Body of pancreas (tissue), 4 donors: ENCODE measurements around the gene RNF13. TPM values are rescaled to one million over a fixed set of nuclear protein-coding genes. Genes with fewer than 3 reads are reported as not detected.

Source experiments
- ATAC-seq: fragments of 150-250 bp; one replicate; pipeline ENCODE4 v1.9.1; 2016
- DNase-seq, 4 donors: peaks; one replicate each; pipeline ENCODE4 v3.0.0-alpha.2; 2019
- H3K27ac ChIP-seq, 4 donors: fragments of 200-600 bp; sonication (generic); 1 replicate in 3 of 4; 2 replicates in 1 of 4; pipeline versions ENCODE4 v1.5.1 to v1.6.1; 2016 to 2019; ENCODE audit warnings: mild to moderate bottlenecking in 1 of 4, mixed read lengths in 1 of 4, moderate library complexity in 1 of 4
- H3K27me3 ChIP-seq, 2 donors: fragments of 200-600 bp; sonication (generic); one replicate each; pipeline ENCODE4 v1.6.0; 2016; ENCODE audit warnings: mild to moderate bottlenecking in 1 of 2
- H3K36me3 ChIP-seq, 2 donors: fragments of 200-600 bp; sonication (generic); replicated peaks in 1 of 2; 2 replicates each; pipeline ENCODE4 v1.5.1; 2016; ENCODE audit warnings: low read depth in 2 of 2; ENCODE audit not compliant: insufficient read depth in 1 of 2
- H3K4me1 ChIP-seq: fragments of 200-600 bp; sonication (generic); one replicate; pipeline ENCODE4 v1.6.0; 2016
- H3K4me3 ChIP-seq, 2 donors: fragments of 200-600 bp; sonication (generic); 1 replicate in 1 of 2; 2 replicates in 1 of 2; pipeline ENCODE4 v1.5.1; 2016 to 2019
- H3K9me3 ChIP-seq, 3 donors: fragments of 200-600 bp; sonication (generic); 1 replicate in 2 of 3; 2 replicates in 1 of 3; pipeline ENCODE4 v1.5.1; 2016
- POLR2A ChIP-seq, 3 donors: fragments of 450-650 bp; IDR thresholded peaks; one replicate each; pipeline ENCODE4 v1.6.1; 2016; ENCODE audit warnings: antibody characterized with exemption in 3 of 3, mild to moderate bottlenecking in 2 of 3
- WGBS, 2 donors: methylation state at CpG; one replicate each; pipeline ENCODE4 v1.1.5; 2017; 5-methylcytosine and 5-hydroxymethylcytosine counted together
- intact Hi-C: fragments of 100-400 bp; cut with DNase I; formaldehyde crosslinking; loops from one replicate; pipeline ENCODE4 v1.15.1; 2023
- total RNA-seq, 2 donors: library from RNA; depleted of rRNA; stranded (reverse); fragments of >200 nt; gene quantifications; one replicate each; pipeline ENCODE4 v1.1.0, GENCODE V29; 2016
- TF ChIP-seq, protein P1 (sequence below), 7 experiments: fragments of 450-650 bp in 4 of 7; fragments of 200-600 bp in 3 of 7; sonication (generic) in 3 of 7; IDR thresholded peaks; one replicate each; pipeline ENCODE4 v1.5.1; 2016 to 2019; ENCODE audit warnings: antibody characterized with exemption in 7 of 7

Gene RNF13
- total RNA-seq, 2 donors from 2014 or later, result 26.4 to 52.4 TPM

DNA sequence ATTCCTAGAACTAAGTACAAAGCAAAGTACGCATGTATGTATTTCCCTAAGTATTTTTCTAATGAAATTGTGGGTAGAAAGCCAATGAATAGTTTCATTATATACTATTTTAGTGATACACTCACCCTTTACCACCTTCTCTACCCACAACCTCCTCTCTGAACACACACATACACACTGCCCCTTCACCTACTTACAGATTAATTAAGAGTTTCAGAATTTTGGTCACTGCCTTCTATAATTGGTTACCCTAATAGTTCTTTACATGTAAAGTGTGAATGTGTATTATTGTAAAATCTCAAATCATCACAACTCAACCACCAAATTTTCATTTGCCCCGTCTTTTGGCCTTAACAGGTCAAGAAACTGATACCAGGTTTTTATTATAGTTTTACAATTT lies 150.5 kb downstream of the RNF13 start:
- Histone ChIP-seq H3K9me3 (no peaks in the 10 kb centered on the region), H3K4me1 (peaks cover 7% of the 10 kb centered on the region), H3K36me3 (peaks cover 0 to 2% of the 10 kb centered on the region in 2 donors), H3K27me3 (no peaks in the 10 kb centered on the region), H3K4me3 (no peak overlapping the region), H3K27ac (no peak overlapping the region)
- 94 to 96% methylated on average over 2 of the region's 2 CpGs for WGBS, 2 donors
- intact Hi-C loops, result loop anchor here (10.0 kb wide), 1 partner anchor 241 kb away; no protein-coding TSS in a partner anchor
- no peak for TF ChIP-seq POLR2A (IDR thresholded peaks at IDR 0.05)
- TF ChIP-seq, protein P1, sequence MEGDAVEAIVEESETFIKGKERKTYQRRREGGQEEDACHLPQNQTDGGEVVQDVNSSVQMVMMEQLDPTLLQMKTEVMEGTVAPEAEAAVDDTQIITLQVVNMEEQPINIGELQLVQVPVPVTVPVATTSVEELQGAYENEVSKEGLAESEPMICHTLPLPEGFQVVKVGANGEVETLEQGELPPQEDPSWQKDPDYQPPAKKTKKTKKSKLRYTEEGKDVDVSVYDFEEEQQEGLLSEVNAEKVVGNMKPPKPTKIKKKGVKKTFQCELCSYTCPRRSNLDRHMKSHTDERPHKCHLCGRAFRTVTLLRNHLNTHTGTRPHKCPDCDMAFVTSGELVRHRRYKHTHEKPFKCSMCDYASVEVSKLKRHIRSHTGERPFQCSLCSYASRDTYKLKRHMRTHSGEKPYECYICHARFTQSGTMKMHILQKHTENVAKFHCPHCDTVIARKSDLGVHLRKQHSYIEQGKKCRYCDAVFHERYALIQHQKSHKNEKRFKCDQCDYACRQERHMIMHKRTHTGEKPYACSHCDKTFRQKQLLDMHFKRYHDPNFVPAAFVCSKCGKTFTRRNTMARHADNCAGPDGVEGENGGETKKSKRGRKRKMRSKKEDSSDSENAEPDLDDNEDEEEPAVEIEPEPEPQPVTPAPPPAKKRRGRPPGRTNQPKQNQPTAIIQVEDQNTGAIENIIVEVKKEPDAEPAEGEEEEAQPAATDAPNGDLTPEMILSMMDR (IDR thresholded peaks at IDR 0.05), result no peak
- ATAC-seq (no peak), DNase-seq (no peak)

DNA sequence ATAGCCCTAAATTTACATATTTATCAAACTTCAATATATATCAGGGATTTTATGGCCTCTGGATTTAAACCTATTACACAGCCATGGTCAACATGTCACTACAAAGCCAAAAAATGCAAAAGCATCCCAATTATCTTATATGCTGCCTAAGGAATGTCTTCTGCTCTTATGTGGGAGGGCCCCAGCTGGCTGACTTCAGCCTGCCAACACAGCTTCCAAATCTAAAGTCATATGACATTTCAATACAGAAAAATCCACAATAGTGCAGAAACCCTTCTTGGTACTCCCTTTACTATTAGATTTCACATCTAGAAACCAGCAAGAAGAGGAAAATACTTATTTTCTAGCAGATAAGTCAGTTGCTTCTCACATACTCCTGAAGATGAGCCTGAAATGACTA lies 151.3 kb downstream of the RNF13 start:
- no peak overlapping the region for H3K27ac ChIP-seq
- no peak for ATAC-seq
- no peak overlapping the region for H3K4me3 ChIP-seq
- TF ChIP-seq, protein P1 (IDR thresholded peaks at IDR 0.05), result no peak
- TF ChIP-seq POLR2A (IDR thresholded peaks at IDR 0.05), result no peak
- H3K36me3 ChIP-seq, result peaks cover 0 to 2% of the 10 kb centered on the region in 2 donors
- H3K27me3 ChIP-seq, result no peaks in the 10 kb centered on the region
- DNase-seq, result peak in 1 of 4 donors; percentile 8
- H3K4me1 ChIP-seq, result peaks cover 16% of the 10 kb centered on the region
- intact Hi-C loops, result loop anchor here (10.0 kb wide), 1 partner anchor 241 kb away; no protein-coding TSS in a partner anchor
- no peaks in the 10 kb centered on the region for H3K9me3 ChIP-seq

DNA sequence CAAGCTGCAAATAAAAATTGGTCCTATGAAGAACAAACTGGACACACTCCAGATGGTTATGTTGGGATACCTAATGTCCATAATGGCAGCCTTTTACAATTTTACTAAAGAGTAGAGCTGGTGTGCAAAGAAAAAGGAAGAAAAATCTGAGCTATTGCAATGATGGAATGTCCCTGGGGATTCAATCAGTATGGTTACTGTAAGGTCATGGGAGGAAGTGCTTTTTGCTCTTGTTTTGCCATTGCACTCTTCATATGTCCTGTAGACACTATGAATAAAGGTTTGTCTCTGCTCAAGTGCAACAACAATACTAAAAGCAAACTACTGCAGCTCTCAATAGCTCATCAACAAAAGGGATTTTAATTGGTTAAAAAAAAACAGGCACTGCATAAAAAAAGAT lies 152.3 kb downstream of the RNF13 start:
- TF ChIP-seq POLR2A (IDR thresholded peaks at IDR 0.05), result no peak
- TF ChIP-seq, protein P1 (IDR thresholded peaks at IDR 0.05), result no peak
- Histone ChIP-seq H3K27ac (no peak overlapping the region), H3K27me3 (no peaks in the 10 kb centered on the region), H3K4me1 (peaks cover 21% of the 10 kb centered on the region), H3K36me3 (peaks cover 0 to 2% of the 10 kb centered on the region in 2 donors), H3K4me3 (no peak overlapping the region), H3K9me3 (no peaks in the 10 kb centered on the region)
- ATAC-seq, result no peak
- no peak for DNase-seq
- intact Hi-C loops, result loop anchor here (10.0 kb wide), 1 partner anchor 240 kb away; no protein-coding TSS in a partner anchor

DNA sequence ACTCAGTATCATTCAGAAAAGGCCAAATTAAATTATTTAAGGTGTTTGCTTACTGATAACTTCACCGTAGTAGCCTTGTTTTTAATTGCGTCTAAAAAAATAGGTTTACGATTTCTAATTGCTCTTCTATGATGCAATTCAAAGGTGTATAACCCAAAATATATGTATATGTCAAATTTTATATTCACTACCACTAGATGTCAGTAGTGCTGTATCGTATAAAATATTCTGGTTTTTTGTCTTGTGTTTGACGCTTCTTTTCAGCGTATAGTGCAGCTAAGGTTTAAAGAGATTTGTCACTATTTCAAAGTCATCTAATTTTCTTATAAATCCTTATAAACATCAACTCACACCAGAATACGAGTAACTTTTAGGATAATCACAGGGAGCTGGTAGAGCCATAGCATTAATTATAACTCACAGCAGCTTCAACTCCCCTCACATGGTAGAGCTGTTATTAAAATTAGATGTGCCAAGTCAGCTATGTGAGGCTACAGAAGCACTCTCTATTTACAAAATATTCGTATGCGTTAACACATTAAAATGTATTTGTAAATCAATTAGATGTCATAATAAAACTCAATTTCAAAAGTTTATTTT lies 154.2 kb downstream of the RNF13 start:
- H3K27ac ChIP-seq, result no peak overlapping the region
- no peak overlapping the region for H3K4me3 ChIP-seq
- H3K4me1 ChIP-seq, result peaks cover 28% of the 10 kb centered on the region
- no peaks in the 10 kb centered on the region for H3K9me3 ChIP-seq
- no peaks in the 10 kb centered on the region for H3K27me3 ChIP-seq
- ATAC-seq (no peak), DNase-seq (no peak)
- WGBS, 2 donors, result 12 to 15% methylated on average over 9 of the region's 9 CpGs
- no peak for TF ChIP-seq POLR2A (IDR thresholded peaks at IDR 0.05)
- TF ChIP-seq, protein P1 (IDR thresholded peaks at IDR 0.05), result peak in 6 of 7 experiments; percentile 49 to 72 (median 68)
- intact Hi-C loops, result loop anchor here (10.0 kb wide), 1 partner anchor 238 kb away; no protein-coding TSS in a partner anchor
- H3K36me3 ChIP-seq, result peaks cover 0 to 2% of the 10 kb centered on the region in 2 donors

DNA sequence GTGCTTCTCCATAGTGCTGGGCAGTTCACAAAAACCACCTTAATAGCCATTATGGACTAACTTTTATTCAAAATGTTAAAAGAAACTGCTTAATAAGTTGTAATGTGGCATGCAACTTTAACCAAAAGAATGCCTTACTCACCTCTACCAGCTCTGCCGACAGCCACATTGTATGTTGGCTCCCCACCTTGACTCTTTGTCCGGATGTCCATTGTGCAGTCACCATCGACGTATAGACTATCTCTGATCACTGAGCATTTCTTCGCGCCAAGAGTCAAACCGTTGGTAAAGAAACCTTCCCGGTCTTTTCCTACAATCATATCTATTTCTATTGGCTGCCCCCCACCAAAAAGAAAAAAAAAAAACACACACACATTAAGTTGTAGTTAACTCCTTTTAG lies 155.2 kb downstream of the RNF13 start:
- intact Hi-C loops, result loop anchor here (10.0 kb wide), 1 partner anchor 237 kb away; no protein-coding TSS in a partner anchor
- H3K36me3 ChIP-seq, result peaks cover 0 to 2% of the 10 kb centered on the region in 2 donors
- 81 to 86% methylated on average over 8 of the region's 8 CpGs for WGBS, 2 donors
- H3K27me3 ChIP-seq, result no peaks in the 10 kb centered on the region
- no peak overlapping the region for H3K4me3 ChIP-seq
- DNase-seq (no peak), ATAC-seq (no peak)
- H3K4me1 ChIP-seq, result peaks cover 28% of the 10 kb centered on the region
- H3K9me3 ChIP-seq, result no peaks in the 10 kb centered on the region
- TF ChIP-seq, protein P1 (IDR thresholded peaks at IDR 0.05), result no peak
- TF ChIP-seq POLR2A (IDR thresholded peaks at IDR 0.05), result no peak
- no peak overlapping the region for H3K27ac ChIP-seq
